ENCODE data around the gene UNC13C.

DNA sequence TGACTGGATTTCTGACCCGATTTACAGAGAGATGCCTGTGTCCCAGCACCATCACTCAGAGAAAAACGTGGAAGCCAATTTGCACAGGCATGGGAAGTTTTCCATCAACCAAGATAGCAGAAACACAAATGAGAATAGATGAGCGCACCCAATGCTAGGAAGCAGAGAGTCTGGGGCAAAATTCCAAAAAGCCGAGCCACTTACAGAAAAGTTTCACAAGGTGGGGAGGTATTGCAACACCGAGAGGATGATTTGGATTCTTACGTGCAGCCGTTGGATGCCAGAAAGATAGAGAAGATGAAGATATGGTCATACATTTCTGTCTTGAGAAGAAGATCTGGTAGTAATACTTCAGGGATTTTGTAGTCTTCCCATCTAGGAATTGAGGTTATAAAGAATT, 57.4 kb downstream of the UNC13C start:
- TF ChIP-seq YY1 (IDR thresholded peaks at IDR 0.05; ENCODE audit: low read depth) (no peak), SMC3 (IDR thresholded peaks at IDR 0.05; ENCODE audit: low read depth, low read length) (no peak), RFX5 (IDR thresholded peaks at IDR 0.05; ENCODE audit: low read length) (no peak)
- TF ChIP-seq, protein P1, sequence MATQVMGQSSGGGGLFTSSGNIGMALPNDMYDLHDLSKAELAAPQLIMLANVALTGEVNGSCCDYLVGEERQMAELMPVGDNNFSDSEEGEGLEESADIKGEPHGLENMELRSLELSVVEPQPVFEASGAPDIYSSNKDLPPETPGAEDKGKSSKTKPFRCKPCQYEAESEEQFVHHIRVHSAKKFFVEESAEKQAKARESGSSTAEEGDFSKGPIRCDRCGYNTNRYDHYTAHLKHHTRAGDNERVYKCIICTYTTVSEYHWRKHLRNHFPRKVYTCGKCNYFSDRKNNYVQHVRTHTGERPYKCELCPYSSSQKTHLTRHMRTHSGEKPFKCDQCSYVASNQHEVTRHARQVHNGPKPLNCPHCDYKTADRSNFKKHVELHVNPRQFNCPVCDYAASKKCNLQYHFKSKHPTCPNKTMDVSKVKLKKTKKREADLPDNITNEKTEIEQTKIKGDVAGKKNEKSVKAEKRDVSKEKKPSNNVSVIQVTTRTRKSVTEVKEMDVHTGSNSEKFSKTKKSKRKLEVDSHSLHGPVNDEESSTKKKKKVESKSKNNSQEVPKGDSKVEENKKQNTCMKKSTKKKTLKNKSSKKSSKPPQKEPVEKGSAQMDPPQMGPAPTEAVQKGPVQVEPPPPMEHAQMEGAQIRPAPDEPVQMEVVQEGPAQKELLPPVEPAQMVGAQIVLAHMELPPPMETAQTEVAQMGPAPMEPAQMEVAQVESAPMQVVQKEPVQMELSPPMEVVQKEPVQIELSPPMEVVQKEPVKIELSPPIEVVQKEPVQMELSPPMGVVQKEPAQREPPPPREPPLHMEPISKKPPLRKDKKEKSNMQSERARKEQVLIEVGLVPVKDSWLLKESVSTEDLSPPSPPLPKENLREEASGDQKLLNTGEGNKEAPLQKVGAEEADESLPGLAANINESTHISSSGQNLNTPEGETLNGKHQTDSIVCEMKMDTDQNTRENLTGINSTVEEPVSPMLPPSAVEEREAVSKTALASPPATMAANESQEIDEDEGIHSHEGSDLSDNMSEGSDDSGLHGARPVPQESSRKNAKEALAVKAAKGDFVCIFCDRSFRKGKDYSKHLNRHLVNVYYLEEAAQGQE (IDR thresholded peaks at IDR 0.05; ENCODE audit: low read depth, low read length): no peak
- TF ChIP-seq, protein P2, sequence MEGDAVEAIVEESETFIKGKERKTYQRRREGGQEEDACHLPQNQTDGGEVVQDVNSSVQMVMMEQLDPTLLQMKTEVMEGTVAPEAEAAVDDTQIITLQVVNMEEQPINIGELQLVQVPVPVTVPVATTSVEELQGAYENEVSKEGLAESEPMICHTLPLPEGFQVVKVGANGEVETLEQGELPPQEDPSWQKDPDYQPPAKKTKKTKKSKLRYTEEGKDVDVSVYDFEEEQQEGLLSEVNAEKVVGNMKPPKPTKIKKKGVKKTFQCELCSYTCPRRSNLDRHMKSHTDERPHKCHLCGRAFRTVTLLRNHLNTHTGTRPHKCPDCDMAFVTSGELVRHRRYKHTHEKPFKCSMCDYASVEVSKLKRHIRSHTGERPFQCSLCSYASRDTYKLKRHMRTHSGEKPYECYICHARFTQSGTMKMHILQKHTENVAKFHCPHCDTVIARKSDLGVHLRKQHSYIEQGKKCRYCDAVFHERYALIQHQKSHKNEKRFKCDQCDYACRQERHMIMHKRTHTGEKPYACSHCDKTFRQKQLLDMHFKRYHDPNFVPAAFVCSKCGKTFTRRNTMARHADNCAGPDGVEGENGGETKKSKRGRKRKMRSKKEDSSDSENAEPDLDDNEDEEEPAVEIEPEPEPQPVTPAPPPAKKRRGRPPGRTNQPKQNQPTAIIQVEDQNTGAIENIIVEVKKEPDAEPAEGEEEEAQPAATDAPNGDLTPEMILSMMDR (IDR thresholded peaks at IDR 0.05): no peak
